Measurements from ENCODE around the gene TMEM156.

DNA sequence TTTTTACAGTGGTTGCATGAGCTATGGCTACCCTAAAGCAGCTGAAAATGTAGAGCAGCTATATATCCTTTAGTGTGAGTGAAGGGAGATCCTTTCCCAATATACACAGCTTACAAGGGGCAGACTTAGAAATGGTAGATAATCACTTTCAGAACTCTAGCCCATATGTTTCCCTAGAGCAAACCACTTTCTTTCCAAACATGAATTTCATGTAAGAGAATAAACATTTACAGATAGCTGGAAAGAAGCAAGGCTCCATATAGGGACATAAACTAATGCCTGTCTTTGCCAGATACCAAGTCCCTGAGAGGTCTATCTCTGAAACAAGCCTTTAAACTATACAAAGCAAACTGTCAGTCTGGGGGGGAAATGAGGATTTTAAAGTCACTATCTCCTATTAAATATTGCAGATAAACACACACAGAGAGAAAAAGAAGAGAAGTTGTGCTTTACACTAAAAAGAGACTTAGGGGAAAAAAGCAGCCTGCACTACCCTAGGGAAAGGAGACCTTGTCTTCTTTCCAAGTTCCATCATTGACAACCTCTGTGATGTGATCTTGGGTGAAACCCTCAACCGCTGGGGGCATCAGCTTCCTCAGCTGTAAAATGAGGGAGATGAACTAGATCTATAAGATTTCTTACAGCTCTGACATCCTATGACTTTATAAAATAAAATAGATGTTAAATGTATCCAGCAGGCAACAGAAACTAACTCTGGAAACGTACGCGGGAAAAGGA, 73.6 kb downstream of the TMEM156 start:
- no peak for TF ChIP-seq POLR2A (IDR thresholded peaks at IDR 0.05)
- TF ChIP-seq CTCF (IDR thresholded peaks at IDR 0.05 in 4 of 5, conservative IDR thresholded peaks at IDR 0.05 in 1 of 5): no peak

All from gastrocnemius medialis (tissue), 4 donors.